Measurements from ENCODE around the gene INPP5E. TPM values are rescaled to one million over a fixed set of nuclear protein-coding genes. Genes with fewer than 3 reads are reported as not detected.

INPP5E gene
- polyA plus RNA-seq, 2 of the 4 experiments (the other 2 are of a cell fraction) = 5.2 to 11.2 TPM

- Histone ChIP-seq H3K4me3 (no peak overlapping the region), H3K4me1 (no peaks in the 10 kb centered on the region), H3K4me2 (no peak overlapping the region), H3K27ac (no peak overlapping the region), H3K9me3 (no peaks in the 10 kb centered on the region)
- TF ChIP-seq HOXB13 (CRISPR knock-in tag; IDR thresholded peaks at IDR 0.05; ENCODE audit: low read depth) = no peak
- TF ChIP-seq GATA3 (IDR thresholded peaks at IDR 0.05; ENCODE audit: borderline replicate concordance) = no peak
- TF ChIP-seq CHD2 (IDR thresholded peaks at IDR 0.05; ENCODE audit: low read length, partially characterized antibody) = no peak
- no peak for TF ChIP-seq HEYL (CRISPR knock-in tag; IDR thresholded peaks at IDR 0.05)
- no peak for TF ChIP-seq CBX8 (IDR thresholded peaks at IDR 0.05)
- TF ChIP-seq PBX3 (IDR thresholded peaks at IDR 0.05) = no peak
- TF ChIP-seq SMC3 (IDR thresholded peaks at IDR 0.05) = no peak
- TF ChIP-seq PHF8 (IDR thresholded peaks at IDR 0.05; ENCODE audit: borderline replicate concordance, low read depth) = no peak
- no peak for TF ChIP-seq HDAC2 (IDR thresholded peaks at IDR 0.05)
- TF ChIP-seq NFE2L2 (conservative IDR thresholded peaks at IDR 0.05; ENCODE audit: low read length) = no peak
- TF ChIP-seq EHF (CRISPR knock-in tag; IDR thresholded peaks at IDR 0.05) = no peak
- 94% methylated on average over 26 of the region's 26 CpGs for WGBS (ENCODE audit: missing lambda C conversion rate)
- ChIA-PET POLR2A (no interaction called here), CTCF (interaction anchor here (3.9 kb wide), 1 partner anchor 17 kb away, joined by 30 read pairs; the partner anchor contains the start of gene INPP5E)
- no peak for DNase-seq (ENCODE audit: low read depth in 1 of 2, low spot score in 1 of 2)
- no peak for FAIRE-seq
- ATAC-seq = no peak
Observed at GRCh38 chr9:136422876-136423275, 16.8 kb downstream of the INPP5E start.

- no peaks in the 10 kb centered on the region for H3K9me3 ChIP-seq
- no peak overlapping the region for H3K4me3 ChIP-seq
- FAIRE-seq = no peak
- ChIA-PET POLR2A (no interaction called here), CTCF (interaction anchor here (1.1 kb wide), 1 partner anchor 21 kb away, joined by 4 read pairs; no protein-coding TSS in a partner anchor)
- no peak for ATAC-seq
- no peak overlapping the region for H3K4me2 ChIP-seq
- H3K4me1 ChIP-seq = no peaks in the 10 kb centered on the region
- no peak overlapping the region for H3K27ac ChIP-seq
- 97% methylated on average over 15 of the region's 21 CpGs for WGBS (ENCODE audit: missing lambda C conversion rate)
- DNase-seq (ENCODE audit: low read depth in 1 of 2, low spot score in 1 of 2) = no peak
- no peak for TF ChIP-seq PBX3 (IDR thresholded peaks at IDR 0.05)
- no peak for TF ChIP-seq CBX2 (IDR thresholded peaks at IDR 0.05; ENCODE audit: borderline replicate concordance, low read depth)
- no peak for TF ChIP-seq HOXB5 (CRISPR knock-in tag; IDR thresholded peaks at IDR 0.05)
- TF ChIP-seq RFX5 (IDR thresholded peaks at IDR 0.05) = no peak
- TF ChIP-seq POLR2A (IDR thresholded peaks at IDR 0.05; ENCODE audit: low read length) = no peak
- TF ChIP-seq ZNF302 (CRISPR knock-in tag; IDR thresholded peaks at IDR 0.05) = no peak
- no peak for TF ChIP-seq TFCP2L1 (CRISPR knock-in tag; IDR thresholded peaks at IDR 0.05)
- no peak for TF ChIP-seq KDM5A (IDR thresholded peaks at IDR 0.05)
- no peak for TF ChIP-seq ZFP36 (IDR thresholded peaks at IDR 0.05; ENCODE audit: borderline replicate concordance, partially characterized antibody)
- TF ChIP-seq ZSCAN20 (CRISPR knock-in tag; IDR thresholded peaks at IDR 0.05) = no peak
- TF ChIP-seq USF2 (IDR thresholded peaks at IDR 0.05) = no peak
Observed at GRCh38 chr9:136421791-136422190, 17.9 kb downstream of the INPP5E start.

GRCh38 chr9:136419092-136419420 is 20.6 kb downstream of the INPP5E start:
- no peak for ATAC-seq
- H3K9me3 ChIP-seq = no peaks in the 10 kb centered on the region
- H3K27ac ChIP-seq = no peak overlapping the region
- H3K4me3 ChIP-seq = no peak overlapping the region
- no peak overlapping the region for H3K4me2 ChIP-seq
- FAIRE-seq = no peak
- ChIA-PET CTCF (interaction anchor here (0.8 to 1.6 kb wide), 3 partner anchors 17 to 79 kb away, joined by 3 to 7 read pairs (median 5); no protein-coding TSS in a partner anchor), POLR2A (no interaction called here)
- no peak for DNase-seq (ENCODE audit: low read depth in 1 of 2, low spot score in 1 of 2)
- 99% methylated on average over 9 of the region's 12 CpGs for WGBS (ENCODE audit: missing lambda C conversion rate)
- H3K4me1 ChIP-seq = no peaks in the 10 kb centered on the region
- no peak for TF ChIP-seq RCOR1 (IDR thresholded peaks at IDR 0.05; ENCODE audit: low read depth, low read length)
- no peak for TF ChIP-seq JUNB (IDR thresholded peaks at IDR 0.05)
- TF ChIP-seq HOXB5 (CRISPR knock-in tag; IDR thresholded peaks at IDR 0.05) = no peak
- TF ChIP-seq E2F6 (IDR thresholded peaks at IDR 0.05; ENCODE audit: borderline replicate concordance, low read depth) = no peak
- TF ChIP-seq HOXB13 (CRISPR knock-in tag; IDR thresholded peaks at IDR 0.05; ENCODE audit: low read depth) = no peak
- TF ChIP-seq CTCF (IDR thresholded peaks at IDR 0.05) = no peak
- no peak for TF ChIP-seq CHD2 (IDR thresholded peaks at IDR 0.05; ENCODE audit: low read length, partially characterized antibody)
- no peak for TF ChIP-seq HDAC2 (IDR thresholded peaks at IDR 0.05)
- TF ChIP-seq MAZ (IDR thresholded peaks at IDR 0.05; ENCODE audit: borderline replicate concordance, low read depth, low read length) = no peak
- TF ChIP-seq SREBF2 (IDR thresholded peaks at IDR 0.05) = no peak
- TF ChIP-seq CHD4 (IDR thresholded peaks at IDR 0.05; ENCODE audit: borderline replicate concordance) = no peak
- no peak for TF ChIP-seq HMGXB4 (CRISPR knock-in tag; IDR thresholded peaks at IDR 0.05; ENCODE audit: borderline replicate concordance)
